H1 (cell line): Measurements from ENCODE around the gene LYPD6B. TPM values are rescaled to one million over a fixed set of nuclear protein-coding genes. Genes with fewer than 3 reads are reported as not detected.

Experiments used
- CTCF ChIA-PET: fragments of 300-600 bp; sonication (Branson Sonifier 250); formaldehyde crosslinking; loops from one replicate; lab custom pipeline; 2021; ENCODE audit not compliant: partially characterized antibody; lab: Charles Lee
- POLR2A ChIA-PET: fragments of 300-600 bp; sonication (Branson Sonifier 250); formaldehyde crosslinking; loops from one replicate; lab custom pipeline; 2021; ENCODE audit warnings: inconsistent platforms; ENCODE audit not compliant: partially characterized antibody; lab: Charles Lee
- DNase-seq, 2 experiments: peaks; one replicate each; pipeline versions ENCODE4 v3.0.0 to v3.0.0-alpha.2; 2010 to 2022; ENCODE audit warnings: low spot score in 2 of 2, low read depth in 1 of 2, mixed read lengths in 1 of 2
- FAIRE-seq: peaks from 2 replicates; lab custom pipeline; 2011; peaks lifted over from hg19 to GRCh38; lab: Jason Lieb, UNC
- H2AFZ ChIP-seq: 2 replicates; pipeline ENCODE4 v1.8.1; 2012; ENCODE audit warnings: low read length, inconsistent platforms
- H2AK5ac ChIP-seq: 2 replicates; pipeline ENCODE4 v1.6.1; 2013; ENCODE audit warnings: low read depth, low read length
- H2BK120ac ChIP-seq: replicated peaks from 2 replicates; pipeline ENCODE3; 2013; ENCODE audit warnings: low read depth, low read length, inconsistent platforms
- H2BK12ac ChIP-seq: 2 replicates; pipeline ENCODE4 v1.6.1; 2013; ENCODE audit warnings: low read depth, low read length
- H2BK15ac ChIP-seq: 2 replicates; pipeline ENCODE4 v1.6.1; 2013; ENCODE audit warnings: low read length
- H2BK20ac ChIP-seq: 2 replicates; pipeline ENCODE4 v1.6.1; 2013; ENCODE audit warnings: low read length
- H2BK5ac ChIP-seq: 2 replicates; pipeline ENCODE4 v1.6.1; 2013; ENCODE audit warnings: low read depth, low read length
- H3K14ac ChIP-seq: 2 replicates; pipeline ENCODE4 v1.6.1; 2013; ENCODE audit warnings: inconsistent platforms; ENCODE audit not compliant: insufficient read length
- H3K18ac ChIP-seq: 2 replicates; pipeline ENCODE4 v1.6.1; 2013; ENCODE audit warnings: low read length; ENCODE audit errors: extremely low read depth
- H3K23ac ChIP-seq: 2 replicates; pipeline ENCODE4 v1.6.1; 2013; ENCODE audit warnings: inconsistent platforms; ENCODE audit not compliant: insufficient read length
- H3K23me2 ChIP-seq: 2 replicates; pipeline ENCODE4 v1.6.1; 2013; ENCODE audit warnings: low read depth, low read length
- H3K27ac ChIP-seq: 2 replicates; pipeline ENCODE4 v1.6.1; 2011; ENCODE audit warnings: low read depth, low read length, inconsistent platforms
- H3K27me3 ChIP-seq, 4 experiments: replicated peaks in 1 of 4; 1 replicate in 1 of 4; 2 replicates in 3 of 4; pipeline versions ENCODE4 v1.6.1 to v1.8.1; 2011 to 2013; ENCODE audit warnings: low read length in 3 of 4, mild to moderate bottlenecking in 3 of 4, inconsistent platforms in 2 of 4, mixed read lengths in 2 of 4, moderate library complexity in 1 of 4; ENCODE audit not compliant: control insufficient read depth in 3 of 4, insufficient read depth in 3 of 4; ENCODE audit errors: extremely low read depth in 1 of 4
- H3K36me3 ChIP-seq, 4 experiments: 2 replicates each; pipeline versions ENCODE4 v1.6.1 to v1.8.1; 2011 to 2013; ENCODE audit warnings: mild to moderate bottlenecking in 4 of 4, low read length in 3 of 4, moderate library complexity in 2 of 4, control low read depth in 1 of 4, inconsistent platforms in 1 of 4; ENCODE audit not compliant: insufficient read depth in 4 of 4, control insufficient read depth in 2 of 4
- H3K4ac ChIP-seq: replicated peaks from 2 replicates; pipeline ENCODE3; 2013; ENCODE audit warnings: low read length, low read depth, mixed read lengths, inconsistent platforms; ENCODE audit not compliant: insufficient read length
- H3K4me1 ChIP-seq, 4 experiments: replicated peaks in 1 of 4; 1 replicate in 1 of 4; 2 replicates in 3 of 4; pipeline versions ENCODE4 v1.6.1 to v1.8.1; 2011 to 2013; ENCODE audit warnings: low read length in 3 of 4, inconsistent platforms in 2 of 4, mixed read lengths in 1 of 4; ENCODE audit not compliant: insufficient read depth in 4 of 4, control insufficient read depth in 3 of 4
- H3K4me2 ChIP-seq, 2 experiments: 2 replicates each; pipeline versions ENCODE4 v1.6.1 to v1.8.1; 2011 to 2013; ENCODE audit warnings: low read depth in 2 of 2, low read length in 2 of 2, control low read depth in 1 of 2, inconsistent platforms in 1 of 2, mild to moderate bottlenecking in 1 of 2; ENCODE audit not compliant: insufficient read depth in 1 of 2
- H3K4me3 ChIP-seq, 4 experiments: fragments of 200-600, 300-600 bp in 1 of 4; sonication (generic), shearing (Covaris generic), sonication (Bioruptor Twin) in 1 of 4; 2 replicates each; pipeline versions ENCODE4 v1.5.1 to v1.8.1; 2011 to 2016; ENCODE audit warnings: low read length in 4 of 4, low read depth in 3 of 4, control low read depth in 2 of 4, inconsistent platforms in 2 of 4, mild to moderate bottlenecking in 2 of 4, mixed read lengths in 1 of 4, moderate library complexity in 1 of 4; ENCODE audit not compliant: insufficient read depth in 2 of 4; ENCODE audit errors: extremely low read depth in 1 of 4
- H3K56ac ChIP-seq: replicated peaks from 2 replicates; pipeline ENCODE3; 2013; ENCODE audit warnings: low read depth, mild to moderate bottlenecking, mixed read lengths, low read length, inconsistent platforms; ENCODE audit not compliant: insufficient read length
- H3K79me1 ChIP-seq: 2 replicates; pipeline ENCODE4 v1.6.1; 2013; ENCODE audit warnings: low read depth, low read length, control low read depth
- H3K79me2 ChIP-seq, 2 experiments: 2 replicates each; pipeline versions ENCODE4 v1.6.1 to v1.8.1; 2012 to 2013; ENCODE audit warnings: low read length in 2 of 2, mild to moderate bottlenecking in 2 of 2, inconsistent platforms in 1 of 2; ENCODE audit not compliant: insufficient read depth in 2 of 2, control insufficient read depth in 1 of 2
- H3K9ac ChIP-seq, 4 experiments: replicated peaks in 1 of 4; 1 replicate in 1 of 4; 2 replicates in 3 of 4; pipeline versions ENCODE4 v1.6.1 to v1.8.1; 2011 to 2013; ENCODE audit warnings: low read depth in 3 of 4, low read length in 3 of 4, control low read depth in 2 of 4, mild to moderate bottlenecking in 2 of 4, moderate library complexity in 2 of 4, inconsistent platforms in 1 of 4; ENCODE audit errors: extremely low read depth in 1 of 4
- H3K9me3 ChIP-seq, 2 experiments: 2 replicates each; pipeline versions ENCODE4 v1.6.1 to v1.8.1; 2012 to 2013; ENCODE audit warnings: mild to moderate bottlenecking in 2 of 2, moderate library complexity in 2 of 2, control low read depth in 1 of 2, inconsistent platforms in 1 of 2, low read depth in 1 of 2, low read length in 1 of 2, mixed read lengths in 1 of 2; ENCODE audit not compliant: insufficient read depth in 2 of 2
- H4K20me1 ChIP-seq, 2 experiments: replicated peaks in 1 of 2; 2 replicates each; pipeline versions ENCODE3 to v1.8.1; 2011 to 2013; ENCODE audit warnings: inconsistent platforms in 2 of 2, low read length in 2 of 2, mild to moderate bottlenecking in 1 of 2; ENCODE audit not compliant: insufficient read depth in 2 of 2, control insufficient read depth in 1 of 2
- H4K5ac ChIP-seq: 2 replicates; pipeline ENCODE4 v1.6.1; 2013; ENCODE audit warnings: low read length, low read depth, mixed read lengths, inconsistent platforms; ENCODE audit not compliant: insufficient read length
- H4K8ac ChIP-seq: 2 replicates; pipeline ENCODE4 v1.8.0; 2013; ENCODE audit warnings: mild to moderate bottlenecking, moderate library complexity, low read length, inconsistent platforms; ENCODE audit not compliant: insufficient read depth; ENCODE audit errors: extremely low read depth
- H4K91ac ChIP-seq: replicated peaks from 2 replicates; pipeline ENCODE3; 2013; ENCODE audit warnings: low read length, mixed read lengths, inconsistent platforms; ENCODE audit not compliant: insufficient read length
- FOSL1 ChIP-seq: IDR thresholded peaks from 2 replicates; pipeline ENCODE4 v1.6.1; 2011; ENCODE audit warnings: mild to moderate bottlenecking, low read depth, low read length, moderate library complexity; ENCODE audit not compliant: insufficient read depth
- WGBS, 2 experiments: shearing (Covaris generic) in 1 of 2; methylation state at CpG; one replicate each; pipeline versions ENCODE4 v1.1.6 to v1.1.7; 2013 to 2015; ENCODE audit warnings: low lambda C conversion rate in 2 of 2, mixed read lengths in 2 of 2, inconsistent platforms in 1 of 2, low coverage in 1 of 2, missing lambda C conversion rate in 1 of 2; ENCODE audit not compliant: insufficient replicate concordance in 2 of 2, insufficient coverage in 1 of 2, insufficient read length in 1 of 2; ENCODE audit errors: extremely low coverage in 1 of 2, missing lambda C conversion rate in 1 of 2; 5-methylcytosine and 5-hydroxymethylcytosine counted together
- polyA plus RNA-seq, 7 experiments: library from polyadenylated mRNA; depleted of rRNA in 3 of 7; stranded (reverse) in 5 of 7; unstranded in 2 of 7; fragments of >200 nt in 5 of 7; fragments of 200-250 nt in 2 of 7; gene quantifications; 1 replicate in 5 of 7; 2 replicates in 1 of 7; 4 replicates in 1 of 7; pipeline versions ENCODE4 v1.2.1 to v1.2.3, GENCODE V29; 2011 to 2013; ENCODE audit warnings: missing spikeins in 2 of 7, mixed read lengths in 2 of 7
- total RNA-seq: library from RNA; stranded (reverse); fragmentation: NEBNext Ultra II Directional; extraction: Animal tissue kit (Norgen Biotek cat#: 25700); gene quantifications from 2 replicates; pipeline ENCODE4 v1.2.1, GENCODE V29; 2021

Gene LYPD6B
- total and polyA plus RNA-seq, 2 of the 8 experiments (the other 6 are each of a cell fraction or from before 2014, with no cell fraction given) = 2.2 to 3.5 TPM

DNA sequence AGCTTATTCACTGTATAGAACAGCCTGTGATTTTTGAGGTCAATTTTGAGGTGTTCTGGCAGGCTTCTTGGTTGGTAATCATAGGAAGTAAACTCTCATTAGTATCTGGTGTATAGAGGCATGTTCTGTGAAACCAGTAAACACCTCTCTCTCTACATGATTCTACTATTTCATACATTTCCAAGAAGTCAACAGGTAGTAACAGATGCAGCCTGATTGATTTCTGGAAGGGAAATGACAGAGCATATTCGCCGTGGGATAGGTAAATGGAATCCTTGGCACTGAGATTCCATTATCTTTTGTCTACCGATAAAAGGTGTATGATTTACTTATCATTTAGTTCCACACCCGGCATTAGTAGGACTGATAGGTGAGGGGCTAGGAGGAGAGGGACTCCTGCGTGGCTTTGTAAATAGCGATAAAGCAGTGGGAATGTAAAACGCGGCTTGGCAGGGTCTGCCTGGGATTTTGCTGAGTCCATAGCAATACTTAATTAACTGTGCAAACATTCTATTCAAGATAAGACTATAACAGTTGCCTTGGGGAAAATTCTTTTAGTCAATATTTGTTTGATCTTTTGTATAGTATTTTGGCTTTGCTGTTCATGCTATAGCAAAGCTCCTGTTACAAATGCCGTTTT lies 32.3 kb downstream of the LYPD6B start:
- no peak overlapping the region for H3K27ac ChIP-seq
- H2BK12ac ChIP-seq = no peak overlapping the region
- POLR2A ChIA-PET = no interaction called here
- no peak overlapping the region for H3K4me2 ChIP-seq
- no peak overlapping the region for H4K5ac ChIP-seq
- CTCF ChIA-PET = interaction anchor here (1.0 to 1.2 kb wide), 2 partner anchors 18 to 53 kb away, joined by 3 to 6 read pairs; no protein-coding TSS in a partner anchor
- H4K91ac ChIP-seq = no peak overlapping the region
- H3K27me3 ChIP-seq = no peaks in the 10 kb centered on the region
- no peak overlapping the region for H2BK20ac ChIP-seq
- no peak overlapping the region for H2AK5ac ChIP-seq
- no peak for FAIRE-seq
- no peaks in the 10 kb centered on the region for H3K79me2 ChIP-seq
- no peaks in the 10 kb centered on the region for H4K20me1 ChIP-seq
- H3K14ac ChIP-seq = no peak overlapping the region
- no peak overlapping the region for H3K4me3 ChIP-seq
- H3K9ac ChIP-seq = no peak overlapping the region
- no peak overlapping the region for H3K23ac ChIP-seq
- H3K23me2 ChIP-seq = no peaks in the 10 kb centered on the region
- no peak overlapping the region for H3K4ac ChIP-seq
- H3K56ac ChIP-seq = no peak overlapping the region
- H2AFZ ChIP-seq = no peak overlapping the region
- no peaks in the 10 kb centered on the region for H3K36me3 ChIP-seq
- H3K18ac ChIP-seq = no peak overlapping the region
- WGBS, 2 experiments = 77% methylated on average over 9 of the region's 9 CpGs; no CpG with 5 or more reads in 1 of the 2 experiments
- no peak overlapping the region for H2BK120ac ChIP-seq
- H4K8ac ChIP-seq = no peak overlapping the region
- no peaks in the 10 kb centered on the region for H3K79me1 ChIP-seq
- H2BK15ac ChIP-seq = no peak overlapping the region
- DNase-seq = no peak
- H3K9me3 ChIP-seq = no peaks in the 10 kb centered on the region
- H3K4me1 ChIP-seq = no peaks in the 10 kb centered on the region; a peak in 1 of 7 replicates
- no peak overlapping the region for H2BK5ac ChIP-seq
- no peak for TF ChIP-seq FOSL1
